Progenitor cell of endocrine pancreas (in vitro differentiated cells): ENCODE results near the gene HEATR5A. TPM values are rescaled to one million over a fixed set of nuclear protein-coding genes. Genes with fewer than 3 reads are reported as not detected.

ENCODE experiments used
- total RNA-seq: library from RNA; stranded (reverse); gene quantifications from 2 replicates; pipeline ENCODE4 v1.2.1, GENCODE V29; 2021

HEATR5A gene
- total RNA-seq, 1 donor from 2014 or later: 28.3 TPM

Other genes with a start within 250 kb of the HEATR5A start
- 154 and 163 TPM in 2 replicates for gene HECTD1, start 212.8 kb downstream of the HEATR5A start, total RNA-seq
- 20.1 and 22.2 TPM in 2 replicates for gene DTD2, start 37.0 kb upstream of the HEATR5A start, total RNA-seq
- not detected in 2 replicates for gene GPR33, start 67.5 kb upstream of the HEATR5A start, total RNA-seq
- 14.8 and 19.5 TPM in 2 replicates for gene NUBPL, start 140.9 kb upstream of the HEATR5A start, total RNA-seq